Gastroesophageal sphincter (tissue), 3 donors: ENCODE measurements around the gene KIRREL1.

Experiments used
- CTCF ChIP-seq, 4 experiments: fragments of 200-600 bp in 2 of 4; fragments of 450-650 bp in 2 of 4; sonication (generic) in 1 of 4; IDR thresholded peaks; one replicate each; pipeline ENCODE4 v1.5.1; 2017 to 2019; ENCODE audit warnings: antibody characterized with exemption in 4 of 4, mild to moderate bottlenecking in 2 of 4, moderate library complexity in 2 of 4
- EP300 ChIP-seq: sonication (generic); formaldehyde crosslinking; IDR thresholded peaks from one replicate; pipeline ENCODE4 v1.6.1; 2017; ENCODE audit warnings: antibody characterized with exemption, mild to moderate bottlenecking
- POLR2A ChIP-seq, 2 donors: fragments of 450-650 bp; IDR thresholded peaks; one replicate each; pipeline ENCODE4 v1.6.1; 2017; ENCODE audit warnings: antibody characterized with exemption in 2 of 2, mild to moderate bottlenecking in 2 of 2, moderate library complexity in 1 of 2
- POLR2AphosphoS5 ChIP-seq: sonication (generic); formaldehyde crosslinking; IDR thresholded peaks from one replicate; pipeline ENCODE4 v1.6.1; 2017; ENCODE audit warnings: antibody characterized with exemption

- TF ChIP-seq POLR2AphosphoS5: no peak
- TF ChIP-seq CTCF (IDR thresholded peaks at IDR 0.05): no peak
- no peak for TF ChIP-seq POLR2A (IDR thresholded peaks at IDR 0.05)
- no peak for TF ChIP-seq EP300
Observed at GRCh38 chr1:157956732-157957131, 36.7 kb upstream of the KIRREL1 start.
